GM23338 (cell line): ENCODE results near the gene CDC34. TPM values are rescaled to one million over a fixed set of nuclear protein-coding genes. Genes with fewer than 3 reads are reported as not detected.
A peak's percentile ranks its signal among the peaks of the same experiment; 100 is the strongest.

ENCODE experiments used
- ATAC-seq: fragments of 200-7000 bp; cut with Tn5 transposase; 3 replicates; pipeline ENCODE4 v1.9.1; 2020
- DNase-seq: peaks from one replicate; pipeline ENCODE4 v3.0.0-alpha.2; 2015; ENCODE audit warnings: low spot score
- H2AFZ ChIP-seq: fragments of 200-600 bp; sonication (generic); 2 replicates; pipeline ENCODE4 v1.8.0; 2016; ENCODE audit warnings: antibody characterized with exemption, mild to moderate bottlenecking, moderate library complexity
- H3F3A ChIP-seq: fragments of 200-600 bp; sonication (generic); replicated peaks from 2 replicates; pipeline ENCODE4 v1.8.0; 2017; ENCODE audit warnings: antibody characterized with exemption, mixed run types, low read depth
- H3K27ac ChIP-seq: fragments of 200-600 bp; sonication (generic); 2 replicates; pipeline ENCODE4 v1.6.1; 2016; ENCODE audit warnings: low read depth
- H3K27me3 ChIP-seq: fragments of 200-600 bp; sonication (generic); 2 replicates; pipeline ENCODE4 v1.8.0; 2016; ENCODE audit warnings: mild to moderate bottlenecking, mixed run types, moderate library complexity; ENCODE audit not compliant: insufficient read depth
- H3K36me3 ChIP-seq: fragments of 200-600 bp; sonication (generic); 2 replicates; pipeline ENCODE4 v1.8.0; 2016; ENCODE audit warnings: mild to moderate bottlenecking; ENCODE audit not compliant: insufficient read depth
- H3K4me1 ChIP-seq: fragments of 200-600 bp; sonication (generic); 2 replicates; pipeline ENCODE4 v1.8.0; 2016; ENCODE audit warnings: mild to moderate bottlenecking, moderate library complexity; ENCODE audit not compliant: insufficient read depth
- H3K4me2 ChIP-seq: fragments of 200-600 bp; sonication (generic); 2 replicates; pipeline ENCODE4 v1.7.1; 2017; ENCODE audit warnings: mixed run types
- H3K4me3 ChIP-seq: fragments of 200-600 bp; sonication (generic); 2 replicates; pipeline ENCODE4 v1.6.1; 2016; ENCODE audit warnings: mixed run types
- H3K79me2 ChIP-seq: fragments of 200-600 bp; sonication (generic); replicated peaks from 2 replicates; pipeline ENCODE4 v1.8.0; 2017; ENCODE audit warnings: mild to moderate bottlenecking; ENCODE audit not compliant: insufficient read depth
- H3K9me2 ChIP-seq: fragments of 200-600 bp; sonication (generic); 2 replicates; pipeline ENCODE4 v1.8.0; 2017; ENCODE audit not compliant: insufficient read depth
- H4K20me1 ChIP-seq: fragments of 200-600 bp; sonication (generic); replicated peaks from 2 replicates; pipeline ENCODE4 v1.8.0; 2017; ENCODE audit warnings: mild to moderate bottlenecking; ENCODE audit not compliant: insufficient read depth
- H3K27ac Mint-ChIP-seq: 2 replicates; pipeline ENCODE4 v1.8.0; 2020; ENCODE audit warnings: inconsistent platforms, mild to moderate bottlenecking, moderate library complexity, mixed read lengths
- H3K27me3 Mint-ChIP-seq: 3 replicates; pipeline ENCODE4 v1.8.0; 2022; ENCODE audit warnings: low read depth, mild to moderate bottlenecking, moderate library complexity, mixed read lengths, inconsistent platforms; ENCODE audit not compliant: insufficient read depth, poor library complexity
- H3K36me3 Mint-ChIP-seq: 3 replicates; pipeline ENCODE4 v1.8.0; 2021; ENCODE audit warnings: low read depth, mild to moderate bottlenecking, inconsistent platforms, moderate library complexity, mixed read lengths
- H3K4me1 Mint-ChIP-seq: 3 replicates; pipeline ENCODE4 v1.8.0; 2020; ENCODE audit warnings: mild to moderate bottlenecking, inconsistent platforms, mixed read lengths
- H3K4me3 Mint-ChIP-seq: 3 replicates; pipeline ENCODE4 v1.8.0; 2021; ENCODE audit warnings: moderate library complexity, mild to moderate bottlenecking, inconsistent platforms, mixed read lengths
- H3K9me3 Mint-ChIP-seq: 3 replicates; pipeline ENCODE4 v1.8.0; 2020; ENCODE audit warnings: moderate library complexity, mild to moderate bottlenecking, inconsistent platforms, mixed read lengths
- EZH2phosphoT487 ChIP-seq: fragments of 200-600 bp; sonication (generic); IDR thresholded peaks from one replicate; pipeline ENCODE4 v1.8.1; 2018; ENCODE audit warnings: antibody characterized with exemption; ENCODE audit not compliant: unreplicated experiment
- POLR2AphosphoS5 ChIP-seq: IDR thresholded peaks from 2 replicates; pipeline ENCODE4 v1.6.1; 2016; ENCODE audit warnings: antibody characterized with exemption, low read depth
- ZNF331 ChIP-seq: fragments of 250-450 bp; sonication (Bioruptor Pico); IDR thresholded peaks from 2 replicates; pipeline ENCODE4 v1.5.0; 2020; ENCODE audit warnings: low read depth, mild to moderate bottlenecking, moderate library complexity
- polyA plus RNA-seq: library from polyadenylated mRNA; unstranded; fragments of >200 nt; fragmentation: Nextera tagmentation; extraction: Ambion mirVana; gene quantifications from 2 replicates; pipeline ENCODE4 v1.2.1, GENCODE V29; 2016
- total RNA-seq: library from RNA; depleted of rRNA; stranded (reverse); fragments of >200 nt; shearing (Covaris generic); gene quantifications from 2 replicates; pipeline ENCODE4 v1.2.3, GENCODE V29; 2014
- TF ChIP-seq, protein P1 (sequence below): fragments of 250-450 bp; sonication (Bioruptor Pico); IDR thresholded peaks from 2 replicates; pipeline ENCODE4 v1.5.0; 2020; ENCODE audit warnings: mild to moderate bottlenecking, moderate library complexity

The CDC34 gene
- total and polyA plus RNA-seq, 2 experiments from 2014 or later, result 114 to 148 TPM

DNA sequence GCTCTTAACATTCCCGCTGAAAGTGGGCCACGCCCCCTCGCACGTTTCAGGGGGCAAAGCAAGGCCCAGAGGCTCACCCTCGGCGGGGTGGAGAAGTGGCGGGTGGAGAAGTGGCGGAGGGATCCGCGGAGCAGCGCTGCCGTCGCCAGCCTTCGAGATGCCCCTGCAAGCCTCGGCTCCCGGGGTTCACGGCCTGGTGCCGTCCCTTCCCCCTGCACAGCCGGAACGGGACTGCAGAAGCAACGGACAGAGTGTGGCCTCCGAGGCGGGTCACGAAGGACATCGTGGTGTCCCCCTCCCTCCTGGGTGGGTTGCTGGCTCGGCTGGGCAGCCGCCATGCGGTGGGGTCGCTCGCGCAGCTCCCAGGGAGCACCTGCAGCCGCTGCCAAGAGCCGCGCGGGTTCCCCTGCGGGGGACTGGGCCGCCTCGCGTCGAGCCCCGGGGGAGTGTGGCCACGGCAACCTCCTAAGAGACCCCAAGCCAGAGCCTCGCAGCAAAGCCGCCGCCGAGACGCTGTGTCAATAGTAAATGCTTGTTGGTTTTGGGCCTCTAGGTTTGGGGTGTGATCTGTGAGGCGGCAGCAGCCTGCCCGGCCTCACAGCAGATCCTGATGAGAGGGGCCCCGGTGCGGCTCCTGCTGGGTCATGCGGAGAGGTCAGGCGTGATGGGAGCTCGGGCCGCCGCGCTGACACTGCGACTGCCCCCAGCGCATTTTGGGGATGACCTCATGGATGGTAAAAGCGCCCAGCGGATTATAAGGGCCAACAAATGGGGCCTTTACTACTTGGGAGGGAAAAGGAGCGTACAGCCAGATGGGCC lies 18.8 kb upstream of the CDC34 start:
- Histone ChIP-seq H3K4me2 (0 out of 2 replicates have a peak overlapping the region, but pooled peaks have one; percentile 14), H3K4me1 (peaks cover 4% of the 10 kb centered on the region; the same call in 1 of the 2 replicates), H3K4me3 (0 out of 2 replicates have a peak overlapping the region, but pooled peaks have one; percentile 20), H2AFZ (no peak overlapping the region), H3K79me2 (no peaks in the 10 kb centered on the region), H3F3A (peaks cover 24% of the 10 kb centered on the region), H3K27ac (no peak overlapping the region), H3K36me3 (no peaks in the 10 kb centered on the region; the same call in 1 of the 2 replicates), H4K20me1 (no peaks in the 10 kb centered on the region), H3K27me3 (no peaks in the 10 kb centered on the region), H3K9me2 (no peaks in the 10 kb centered on the region)
- no peak; the same call in 2 of the 3 replicates for ATAC-seq
- H3K36me3 Mint-ChIP-seq, result peaks cover 30% of the 10 kb centered on the region
- no peak overlapping the region for H3K27ac Mint-ChIP-seq
- peaks cover 23% of the 10 kb centered on the region for H3K4me1 Mint-ChIP-seq
- peaks cover 9% of the 10 kb centered on the region for H3K9me3 Mint-ChIP-seq
- TF ChIP-seq POLR2AphosphoS5, result no peak
- no peak for TF ChIP-seq ZNF331 (CRISPR knock-in tag)
- TF ChIP-seq, protein P1, sequence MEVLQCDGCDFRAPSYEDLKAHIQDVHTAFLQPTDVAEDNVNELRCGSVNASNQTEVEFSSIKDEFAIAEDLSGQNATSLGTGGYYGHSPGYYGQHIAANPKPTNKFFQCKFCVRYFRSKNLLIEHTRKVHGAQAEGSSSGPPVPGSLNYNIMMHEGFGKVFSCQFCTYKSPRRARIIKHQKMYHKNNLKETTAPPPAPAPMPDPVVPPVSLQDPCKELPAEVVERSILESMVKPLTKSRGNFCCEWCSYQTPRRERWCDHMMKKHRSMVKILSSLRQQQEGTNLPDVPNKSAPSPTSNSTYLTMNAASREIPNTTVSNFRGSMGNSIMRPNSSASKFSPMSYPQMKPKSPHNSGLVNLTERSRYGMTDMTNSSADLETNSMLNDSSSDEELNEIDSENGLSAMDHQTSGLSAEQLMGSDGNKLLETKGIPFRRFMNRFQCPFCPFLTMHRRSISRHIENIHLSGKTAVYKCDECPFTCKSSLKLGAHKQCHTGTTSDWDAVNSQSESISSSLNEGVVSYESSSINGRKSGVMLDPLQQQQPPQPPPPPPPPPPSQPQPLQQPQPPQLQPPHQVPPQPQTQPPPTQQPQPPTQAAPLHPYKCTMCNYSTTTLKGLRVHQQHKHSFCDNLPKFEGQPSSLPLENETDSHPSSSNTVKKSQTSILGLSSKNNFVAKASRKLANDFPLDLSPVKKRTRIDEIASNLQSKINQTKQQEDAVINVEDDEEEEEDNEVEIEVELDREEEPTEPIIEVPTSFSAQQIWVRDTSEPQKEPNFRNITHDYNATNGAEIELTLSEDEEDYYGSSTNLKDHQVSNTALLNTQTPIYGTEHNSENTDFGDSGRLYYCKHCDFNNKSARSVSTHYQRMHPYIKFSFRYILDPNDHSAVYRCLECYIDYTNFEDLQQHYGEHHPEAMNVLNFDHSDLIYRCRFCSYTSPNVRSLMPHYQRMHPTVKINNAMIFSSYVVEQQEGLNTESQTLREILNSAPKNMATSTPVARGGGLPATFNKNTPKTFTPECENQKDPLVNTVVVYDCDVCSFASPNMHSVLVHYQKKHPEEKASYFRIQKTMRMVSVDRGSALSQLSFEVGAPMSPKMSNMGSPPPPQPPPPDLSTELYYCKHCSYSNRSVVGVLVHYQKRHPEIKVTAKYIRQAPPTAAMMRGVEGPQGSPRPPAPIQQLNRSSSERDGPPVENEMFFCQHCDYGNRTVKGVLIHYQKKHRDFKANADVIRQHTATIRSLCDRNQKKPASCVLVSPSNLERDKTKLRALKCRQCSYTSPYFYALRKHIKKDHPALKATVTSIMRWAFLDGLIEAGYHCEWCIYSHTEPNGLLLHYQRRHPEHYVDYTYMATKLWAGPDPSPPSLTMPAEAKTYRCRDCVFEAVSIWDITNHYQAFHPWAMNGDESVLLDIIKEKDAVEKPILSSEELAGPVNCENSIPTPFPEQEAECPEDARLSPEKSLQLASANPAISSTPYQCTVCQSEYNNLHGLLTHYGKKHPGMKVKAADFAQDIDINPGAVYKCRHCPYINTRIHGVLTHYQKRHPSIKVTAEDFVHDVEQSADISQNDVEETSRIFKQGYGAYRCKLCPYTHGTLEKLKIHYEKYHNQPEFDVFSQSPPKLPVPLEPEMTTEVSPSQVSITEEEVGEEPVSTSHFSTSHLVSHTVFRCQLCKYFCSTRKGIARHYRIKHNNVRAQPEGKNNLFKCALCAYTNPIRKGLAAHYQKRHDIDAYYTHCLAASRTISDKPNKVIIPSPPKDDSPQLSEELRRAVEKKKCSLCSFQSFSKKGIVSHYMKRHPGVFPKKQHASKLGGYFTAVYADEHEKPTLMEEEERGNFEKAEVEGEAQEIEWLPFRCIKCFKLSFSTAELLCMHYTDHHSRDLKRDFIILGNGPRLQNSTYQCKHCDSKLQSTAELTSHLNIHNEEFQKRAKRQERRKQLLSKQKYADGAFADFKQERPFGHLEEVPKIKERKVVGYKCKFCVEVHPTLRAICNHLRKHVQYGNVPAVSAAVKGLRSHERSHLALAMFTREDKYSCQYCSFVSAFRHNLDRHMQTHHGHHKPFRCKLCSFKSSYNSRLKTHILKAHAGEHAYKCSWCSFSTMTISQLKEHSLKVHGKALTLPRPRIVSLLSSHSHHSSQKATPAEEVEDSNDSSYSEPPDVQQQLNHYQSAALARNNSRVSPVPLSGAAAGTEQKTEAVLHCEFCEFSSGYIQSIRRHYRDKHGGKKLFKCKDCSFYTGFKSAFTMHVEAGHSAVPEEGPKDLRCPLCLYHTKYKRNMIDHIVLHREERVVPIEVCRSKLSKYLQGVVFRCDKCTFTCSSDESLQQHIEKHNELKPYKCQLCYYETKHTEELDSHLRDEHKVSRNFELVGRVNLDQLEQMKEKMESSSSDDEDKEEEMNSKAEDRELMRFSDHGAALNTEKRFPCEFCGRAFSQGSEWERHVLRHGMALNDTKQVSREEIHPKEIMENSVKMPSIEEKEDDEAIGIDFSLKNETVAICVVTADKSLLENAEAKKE (CRISPR knock-in tag), result no peak
- no peak for TF ChIP-seq EZH2phosphoT487
- no peak for DNase-seq
- H3K27me3 Mint-ChIP-seq, result peaks cover 37% of the 10 kb centered on the region
- no peak overlapping the region for H3K4me3 Mint-ChIP-seq
